H1 (cell line): ENCODE results near the gene KLHDC7B. TPM values are rescaled to one million over a fixed set of nuclear protein-coding genes. Genes with fewer than 3 reads are reported as not detected.

ENCODE experiments used
- ASH2L ChIP-seq: fragments of 200-600, 300-600 bp; sonication (generic); IDR thresholded peaks from one replicate; pipeline ENCODE4 v1.7.1; 2017; ENCODE audit warnings: low read length
- BACH1 ChIP-seq: IDR thresholded peaks from 2 replicates; pipeline ENCODE4 v1.6.1; 2012; ENCODE audit warnings: low read length, improper control_type of control experiment
- BCL11A ChIP-seq, 2 experiments: IDR thresholded peaks; one replicate each; pipeline ENCODE4 v1.6.1; 2011; ENCODE audit warnings: low read depth in 2 of 2, low read length in 2 of 2, mild to moderate bottlenecking in 2 of 2
- CHD2 ChIP-seq: IDR thresholded peaks from 2 replicates; pipeline ENCODE4 v1.6.1; 2012; ENCODE audit warnings: low read length, improper control_type of control experiment
- SIN3A ChIP-seq, 2 experiments: IDR thresholded peaks in 1 of 2; conservative IDR thresholded peaks in 1 of 2; 2 replicates each; pipeline ENCODE4 v1.6.1; 2011 to 2012; ENCODE audit warnings: low read length in 2 of 2, improper control_type of control experiment in 1 of 2, low read depth in 1 of 2, mild to moderate bottlenecking in 1 of 2
- polyA plus RNA-seq, 7 experiments: library from polyadenylated mRNA; depleted of rRNA in 3 of 7; stranded (reverse) in 5 of 7; unstranded in 2 of 7; fragments of >200 nt in 5 of 7; fragments of 200-250 nt in 2 of 7; gene quantifications; 1 replicate in 5 of 7; 2 replicates in 1 of 7; 4 replicates in 1 of 7; pipeline versions ENCODE4 v1.2.1 to v1.2.3, GENCODE V29; 2011 to 2013; ENCODE audit warnings: missing spikeins in 2 of 7, mixed read lengths in 2 of 7
- total RNA-seq: library from RNA; stranded (reverse); fragmentation: NEBNext Ultra II Directional; extraction: Animal tissue kit (Norgen Biotek cat#: 25700); gene quantifications from 2 replicates; pipeline ENCODE4 v1.2.1, GENCODE V29; 2021

KLHDC7B gene
- total and polyA plus RNA-seq, 2 of the 8 experiments (the other 6 are each of a cell fraction or from before 2014, with no cell fraction given): not detected

- no peak for TF ChIP-seq SIN3A (conservative IDR thresholded peaks at IDR 0.05 in 1 of 2, IDR thresholded peaks at IDR 0.05 in 1 of 2; ENCODE audit: low read depth in 1 of 2, low read length in 2 of 2)
- no peak for TF ChIP-seq BACH1
- peak; percentile 6 for TF ChIP-seq ASH2L
- no peak; the same call in 1 of the 2 replicates for TF ChIP-seq CHD2
- TF ChIP-seq BCL11A (IDR thresholded peaks at IDR 0.05; ENCODE audit: low read depth in 2 of 2, low read length in 2 of 2): no peak
Measured at GRCh38 chr22:50581950-50582492, 36.3 kb downstream of the KLHDC7B start (continued).
